ENCODE results near the gene NXPH1.

NXPH1 gene

GRCh38 chr7:8442814-8443304 is 9.4 kb downstream of the NXPH1 start:
- no peak for TF ChIP-seq CTCF (IDR thresholded peaks at IDR 0.05; ENCODE audit: control insufficient read depth, extremely low read depth, insufficient read depth)
- no peak overlapping the region for H3K4me3 ChIP-seq (ENCODE audit: low read depth, low read length)
- no peak for DNase-seq (ENCODE audit: low read depth)

GRCh38 chr7:8443576-8444467 is 10.4 kb downstream of the NXPH1 start:
- no peak overlapping the region for H3K4me3 ChIP-seq (ENCODE audit: low read depth, low read length)
- DNase-seq (ENCODE audit: low read depth): no peak
- TF ChIP-seq CTCF (IDR thresholded peaks at IDR 0.05; ENCODE audit: control insufficient read depth, extremely low read depth, insufficient read depth): no peak

GRCh38 chr7:8444468-8444769 is 11.0 kb downstream of the NXPH1 start:
- no peak overlapping the region for H3K4me3 ChIP-seq (ENCODE audit: low read depth, low read length)
- no peak for DNase-seq (ENCODE audit: low read depth)
- TF ChIP-seq CTCF (IDR thresholded peaks at IDR 0.05; ENCODE audit: control insufficient read depth, extremely low read depth, insufficient read depth): no peak

GRCh38 chr7:8453535-8453934 is 20.1 kb downstream of the NXPH1 start:
- TF ChIP-seq CTCF (IDR thresholded peaks at IDR 0.05; ENCODE audit: control insufficient read depth, extremely low read depth, insufficient read depth): no peak
- H3K4me3 ChIP-seq (ENCODE audit: low read depth, low read length): no peak overlapping the region
- DNase-seq (ENCODE audit: low read depth): no peak

GRCh38 chr7:8455426-8455825 is 22.0 kb downstream of the NXPH1 start:
- DNase-seq (ENCODE audit: low read depth): no peak
- H3K4me3 ChIP-seq (ENCODE audit: low read depth, low read length): no peak overlapping the region
- no peak for TF ChIP-seq CTCF (IDR thresholded peaks at IDR 0.05; ENCODE audit: control insufficient read depth, extremely low read depth, insufficient read depth)

- TF ChIP-seq CTCF (IDR thresholded peaks at IDR 0.05; ENCODE audit: control insufficient read depth, extremely low read depth, insufficient read depth): no peak
- H3K4me3 ChIP-seq (ENCODE audit: low read depth, low read length): no peak overlapping the region
- no peak for DNase-seq (ENCODE audit: low read depth)
These were observed 28.9 kb downstream of the NXPH1 start for GRCh38 chr7:8462309-8462708.

GRCh38 chr7:8465338-8465737 is 31.9 kb downstream of the NXPH1 start:
- no peak for TF ChIP-seq CTCF (IDR thresholded peaks at IDR 0.05; ENCODE audit: control insufficient read depth, extremely low read depth, insufficient read depth)
- no peak overlapping the region for H3K4me3 ChIP-seq (ENCODE audit: low read depth, low read length)
- DNase-seq (ENCODE audit: low read depth): no peak

All from LNCaP clone FGC (cell line).